ENCODE data around the gene CREB1.
"Not testable (repeated sequence)": the region's sequence is repeated elsewhere in the genome, so short reads cannot be mapped to it uniquely, and the experiment has no call there.

The CREB1 gene

DNA sequence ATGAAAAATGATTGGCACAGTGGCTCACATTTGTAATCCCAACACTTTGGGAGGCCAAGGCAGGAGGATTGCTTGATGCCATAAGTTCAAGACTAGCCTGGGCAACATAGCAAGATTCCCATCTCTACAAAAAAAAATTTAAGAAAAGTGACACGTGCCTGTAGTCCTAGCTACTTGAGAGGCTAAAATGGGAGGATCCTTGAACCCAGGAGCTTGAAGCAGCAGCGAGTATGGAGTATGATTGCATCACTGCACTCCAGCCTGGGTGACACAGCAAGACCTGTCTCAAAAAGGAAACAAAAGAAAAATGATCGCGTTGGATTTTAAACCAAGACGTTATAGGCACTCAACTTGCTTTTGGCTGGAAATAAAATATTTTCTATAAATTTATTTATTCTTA lies 37.8 kb upstream of the CREB1 start:
- peaks cover 5% of the 10 kb centered on the region; the same call in 1 of the 2 replicates for H3K4me1 ChIP-seq (ENCODE audit: insufficient read depth, low read length)
- H3K9ac ChIP-seq (ENCODE audit: low read depth, low read length) = no peak overlapping the region
- H3K9me3 ChIP-seq (ENCODE audit: insufficient read depth, low read depth, low read length) = no peaks in the 10 kb centered on the region
- no peak overlapping the region for H3K27ac ChIP-seq (ENCODE audit: low read length)
- no peaks in the 10 kb centered on the region for H3K36me3 ChIP-seq (ENCODE audit: insufficient read depth, low read depth, low read length)
- H3K27me3 ChIP-seq (ENCODE audit: insufficient read depth, low read length) = no peaks in the 10 kb centered on the region
- no peak overlapping the region for H3K4me3 ChIP-seq (ENCODE audit: low read length)

DNA sequence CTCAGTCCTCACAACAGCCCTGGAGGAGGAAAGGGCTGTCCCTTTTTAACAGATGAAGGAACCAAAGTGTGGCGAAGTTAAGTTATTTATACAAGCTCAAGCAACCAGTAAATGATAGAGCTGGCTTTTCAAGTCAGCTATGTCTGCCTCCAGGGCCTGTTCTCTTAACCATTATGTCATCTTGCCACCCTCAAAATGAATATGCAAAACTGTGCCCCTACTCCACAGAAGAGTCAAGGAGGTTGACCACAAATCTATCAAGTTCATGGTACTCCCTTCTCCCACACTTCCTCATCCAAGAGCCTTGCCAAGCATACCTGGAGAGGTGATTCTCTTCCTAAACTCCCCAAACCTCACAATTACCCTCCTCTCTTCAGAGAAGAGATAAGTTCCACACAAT lies 37.3 kb upstream of the CREB1 start:
- H3K27ac ChIP-seq (ENCODE audit: low read length) = no peak overlapping the region
- H3K9me3 ChIP-seq (ENCODE audit: insufficient read depth, low read depth, low read length) = no peaks in the 10 kb centered on the region
- H3K36me3 ChIP-seq (ENCODE audit: insufficient read depth, low read depth, low read length) = no peaks in the 10 kb centered on the region
- peaks cover 5% of the 10 kb centered on the region; the same call in 1 of the 2 replicates for H3K4me1 ChIP-seq (ENCODE audit: insufficient read depth, low read length)
- no peak overlapping the region for H3K4me3 ChIP-seq (ENCODE audit: low read length)
- H3K9ac ChIP-seq (ENCODE audit: low read depth, low read length) = no peak overlapping the region
- no peaks in the 10 kb centered on the region for H3K27me3 ChIP-seq (ENCODE audit: insufficient read depth, low read length)

DNA sequence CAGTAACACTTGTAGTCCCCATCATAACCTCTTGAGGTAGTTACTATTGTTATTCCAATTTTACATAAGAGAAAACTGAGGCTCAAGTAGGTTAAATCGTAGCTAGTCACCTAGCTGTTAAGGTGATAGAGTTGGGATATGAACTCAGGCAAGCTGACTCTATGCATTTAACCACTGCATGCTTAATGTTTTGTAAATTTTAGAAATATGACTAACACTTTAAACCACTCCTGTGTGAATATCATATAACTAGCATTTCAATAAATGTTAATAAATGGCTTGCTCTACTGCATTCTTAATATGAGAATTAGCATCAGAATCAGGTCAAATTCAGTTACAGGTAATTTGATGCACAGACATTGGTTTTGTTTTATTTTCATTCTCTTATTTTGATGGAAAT lies 35.6 kb upstream of the CREB1 start:
- Histone ChIP-seq H3K4me3 (ENCODE audit: low read length) (no peak overlapping the region), H3K9ac (ENCODE audit: low read depth, low read length) (no peak overlapping the region), H3K27ac (ENCODE audit: low read length) (no peak overlapping the region), H3K36me3 (ENCODE audit: insufficient read depth, low read depth, low read length) (no peaks in the 10 kb centered on the region), H3K27me3 (ENCODE audit: insufficient read depth, low read length) (no peaks in the 10 kb centered on the region), H3K4me1 (ENCODE audit: insufficient read depth, low read length) (peaks cover 5% of the 10 kb centered on the region; the same call in 1 of the 2 replicates), H3K9me3 (ENCODE audit: insufficient read depth, low read depth, low read length) (no peaks in the 10 kb centered on the region)

DNA sequence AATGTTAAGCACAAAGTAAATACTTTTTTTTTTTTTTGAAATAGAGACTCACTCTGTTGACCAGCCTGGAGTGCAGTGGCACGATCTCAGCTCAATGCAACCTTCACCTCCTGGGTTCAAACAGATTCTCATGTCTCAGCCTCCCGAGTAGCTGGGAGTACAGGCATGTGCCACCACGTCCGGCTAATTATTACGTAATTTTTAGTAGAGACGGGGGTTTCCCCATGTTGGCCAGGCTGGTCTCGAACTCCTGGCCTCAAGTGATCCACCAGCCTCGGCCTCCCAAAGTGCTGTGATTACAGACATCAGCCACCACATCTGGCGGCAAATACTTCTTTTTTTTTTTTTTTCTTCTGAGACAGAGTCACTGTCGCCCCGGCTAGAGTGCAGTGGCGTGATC lies 32.8 kb upstream of the CREB1 start:
- H3K27ac ChIP-seq (ENCODE audit: low read length); H3K27me3 ChIP-seq (ENCODE audit: insufficient read depth, low read length); H3K4me3 ChIP-seq (ENCODE audit: low read length); H3K9me3 ChIP-seq (ENCODE audit: insufficient read depth, low read depth, low read length); H3K9ac ChIP-seq (ENCODE audit: low read depth, low read length); H3K36me3 ChIP-seq (ENCODE audit: insufficient read depth, low read depth, low read length); H3K4me1 ChIP-seq (ENCODE audit: insufficient read depth, low read length): not testable (repeated sequence)

DNA sequence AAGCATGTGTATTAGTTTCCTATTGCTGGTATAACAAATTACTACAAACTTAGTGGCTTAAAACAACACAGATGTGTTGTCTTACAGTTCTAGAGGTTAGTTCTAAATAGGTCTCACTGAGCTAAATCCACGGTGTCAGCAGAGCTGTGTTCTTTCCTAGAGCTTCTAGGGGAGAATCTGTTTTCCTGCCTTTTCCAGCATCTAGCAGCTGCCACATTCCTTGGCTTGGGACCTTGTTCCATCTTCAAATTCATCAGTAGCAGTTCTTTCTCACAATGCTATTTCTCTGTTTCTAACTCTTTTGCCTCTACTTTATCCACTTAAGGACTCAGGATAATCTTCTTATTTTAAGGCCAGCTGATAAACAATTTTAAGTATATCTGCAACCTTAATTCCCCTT lies 32.2 kb upstream of the CREB1 start:
- H3K4me3 ChIP-seq (ENCODE audit: low read length) = no peak overlapping the region
- no peak overlapping the region for H3K9ac ChIP-seq (ENCODE audit: low read depth, low read length)
- H3K9me3 ChIP-seq (ENCODE audit: insufficient read depth, low read depth, low read length) = no peaks in the 10 kb centered on the region
- H3K36me3 ChIP-seq (ENCODE audit: insufficient read depth, low read depth, low read length) = no peaks in the 10 kb centered on the region
- no peak overlapping the region for H3K27ac ChIP-seq (ENCODE audit: low read length)
- peaks cover 5% of the 10 kb centered on the region; the same call in 1 of the 2 replicates for H3K4me1 ChIP-seq (ENCODE audit: insufficient read depth, low read length)
- no peaks in the 10 kb centered on the region for H3K27me3 ChIP-seq (ENCODE audit: insufficient read depth, low read length)

DNA sequence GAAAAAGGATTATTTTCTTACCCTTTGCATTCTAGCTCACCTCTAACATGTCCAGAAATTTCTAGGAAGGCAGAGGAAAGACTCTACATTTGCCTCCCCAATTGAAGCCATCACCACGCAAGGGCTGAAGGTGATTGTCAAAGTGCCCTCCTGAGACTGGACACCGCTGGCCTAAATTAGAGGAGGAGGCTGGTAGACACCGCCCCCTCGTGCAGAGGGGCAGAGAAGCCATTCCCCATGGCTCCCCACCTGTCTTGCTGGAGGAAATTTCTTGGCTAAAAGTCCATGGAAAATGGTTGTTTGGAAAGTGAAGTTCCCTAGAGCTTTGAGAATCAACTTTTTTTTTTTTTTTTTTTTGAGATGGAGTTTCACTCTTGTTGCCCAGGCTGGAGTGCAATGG lies 31.3 kb upstream of the CREB1 start:
- no peak overlapping the region for H3K9ac ChIP-seq (ENCODE audit: low read depth, low read length)
- H3K4me3 ChIP-seq (ENCODE audit: low read length) = no peak overlapping the region
- H3K36me3 ChIP-seq (ENCODE audit: insufficient read depth, low read depth, low read length) = no peaks in the 10 kb centered on the region
- H3K27me3 ChIP-seq (ENCODE audit: insufficient read depth, low read length) = no peaks in the 10 kb centered on the region
- no peak overlapping the region for H3K27ac ChIP-seq (ENCODE audit: low read length)
- no peaks in the 10 kb centered on the region for H3K9me3 ChIP-seq (ENCODE audit: insufficient read depth, low read depth, low read length)
- peaks cover 11% of the 10 kb centered on the region; the same call in 1 of the 2 replicates for H3K4me1 ChIP-seq (ENCODE audit: insufficient read depth, low read length)

DNA sequence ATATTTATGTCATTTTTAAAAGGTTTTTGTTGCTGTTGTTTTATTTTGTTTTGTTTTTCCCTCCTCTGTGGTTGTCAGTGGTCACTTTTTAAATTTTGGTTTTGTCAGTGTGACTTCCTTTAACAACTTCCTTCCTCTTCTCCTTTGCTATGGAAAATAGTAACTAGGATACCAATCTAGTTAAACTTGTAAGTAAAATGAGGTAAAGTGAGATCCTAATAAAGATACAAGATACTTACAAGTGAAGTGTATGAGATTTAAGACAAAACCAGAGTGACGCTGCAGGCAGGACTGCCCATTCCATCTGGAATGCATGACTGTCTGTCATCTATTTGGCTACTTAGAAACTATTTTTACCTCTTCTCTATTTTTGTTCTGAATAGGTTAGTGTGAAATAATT lies 30.6 kb upstream of the CREB1 start:
- Histone ChIP-seq H3K27ac (ENCODE audit: low read length) (no peak overlapping the region), H3K4me3 (ENCODE audit: low read length) (no peak overlapping the region), H3K27me3 (ENCODE audit: insufficient read depth, low read length) (no peaks in the 10 kb centered on the region), H3K36me3 (ENCODE audit: insufficient read depth, low read depth, low read length) (no peaks in the 10 kb centered on the region), H3K4me1 (ENCODE audit: insufficient read depth, low read length) (peaks cover 16% of the 10 kb centered on the region), H3K9me3 (ENCODE audit: insufficient read depth, low read depth, low read length) (no peaks in the 10 kb centered on the region), H3K9ac (ENCODE audit: low read depth, low read length) (no peak overlapping the region)

DNA sequence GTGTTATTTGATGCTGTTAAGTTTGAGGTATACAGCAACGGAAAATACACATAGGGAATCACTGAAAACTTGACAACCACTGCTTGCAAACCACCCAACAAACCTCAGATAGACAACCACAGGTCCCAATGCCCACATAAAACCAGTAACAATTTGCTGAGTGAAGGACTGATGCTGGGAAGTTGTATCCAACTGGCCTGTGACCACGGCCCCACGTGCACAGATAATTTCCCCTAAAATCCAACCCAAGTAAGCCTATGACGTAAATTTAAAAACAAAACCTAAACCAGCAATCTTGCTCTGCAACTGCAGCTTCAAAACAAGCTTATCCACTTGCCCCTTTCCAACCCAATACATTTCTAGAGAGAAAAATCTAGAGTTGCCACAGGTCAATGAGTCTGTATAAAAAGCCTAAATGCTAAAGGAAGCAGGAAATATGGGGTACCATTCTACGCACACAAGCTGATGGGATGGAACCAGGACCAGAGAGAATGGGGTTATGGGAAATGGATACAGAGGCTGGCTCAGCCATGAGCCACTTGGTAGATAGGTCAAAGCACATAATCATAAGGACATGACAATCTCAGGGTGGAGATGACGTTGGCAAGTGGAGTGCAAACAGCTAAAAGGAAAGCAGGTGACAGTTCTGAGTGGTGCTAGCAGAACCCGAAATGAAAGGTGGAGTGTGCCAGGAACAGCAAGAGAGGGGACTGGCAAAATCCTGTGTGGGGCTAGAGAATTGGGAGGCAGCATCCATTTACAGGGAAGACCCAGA lies 27.8 kb upstream of the CREB1 start:
- Histone ChIP-seq H3K4me1 (ENCODE audit: insufficient read depth, low read length) (peaks cover 41% of the 10 kb centered on the region), H3K36me3 (ENCODE audit: insufficient read depth, low read depth, low read length) (no peaks in the 10 kb centered on the region), H3K4me3 (ENCODE audit: low read length) (no peak overlapping the region), H3K9ac (ENCODE audit: low read depth, low read length) (no peak overlapping the region), H3K27ac (ENCODE audit: low read length) (no peak overlapping the region), H3K9me3 (ENCODE audit: insufficient read depth, low read depth, low read length) (no peaks in the 10 kb centered on the region), H3K27me3 (ENCODE audit: insufficient read depth, low read length) (no peaks in the 10 kb centered on the region)

DNA sequence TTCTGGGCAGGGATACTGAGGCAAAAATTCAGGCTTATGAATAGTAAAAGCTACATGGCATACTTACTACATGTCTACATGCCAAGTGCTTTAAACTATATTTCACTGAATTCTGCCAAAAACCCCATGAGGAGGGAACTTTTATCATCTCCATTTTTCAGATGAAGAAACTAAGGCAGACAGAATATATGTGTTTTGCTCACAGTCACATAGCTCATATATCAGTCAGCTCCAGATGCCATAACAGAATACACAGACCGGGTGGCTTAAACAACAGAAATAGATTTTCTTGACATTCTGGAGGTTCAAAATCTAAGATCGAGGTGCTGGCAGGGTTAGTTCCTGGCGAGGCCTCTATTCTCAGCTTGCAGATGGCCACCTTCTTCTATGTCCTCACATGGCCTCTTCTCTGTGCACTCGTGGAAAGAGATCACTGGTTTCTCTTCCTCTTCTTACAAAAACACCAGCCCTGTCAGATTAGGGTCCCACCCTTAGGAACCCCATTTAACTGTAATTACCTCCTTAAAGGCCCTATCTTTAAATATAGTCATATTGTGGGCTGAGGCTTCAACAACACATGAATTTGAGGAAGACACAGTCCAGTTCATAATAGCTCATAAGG lies 27.1 kb upstream of the CREB1 start:
- no peak overlapping the region for H3K9ac ChIP-seq (ENCODE audit: low read depth, low read length)
- H3K27ac ChIP-seq (ENCODE audit: low read length) = no peak overlapping the region
- H3K9me3 ChIP-seq (ENCODE audit: insufficient read depth, low read depth, low read length) = no peaks in the 10 kb centered on the region
- no peak overlapping the region for H3K4me3 ChIP-seq (ENCODE audit: low read length)
- H3K4me1 ChIP-seq (ENCODE audit: insufficient read depth, low read length) = peaks cover 42% of the 10 kb centered on the region
- H3K27me3 ChIP-seq (ENCODE audit: insufficient read depth, low read length) = no peaks in the 10 kb centered on the region
- H3K36me3 ChIP-seq (ENCODE audit: insufficient read depth, low read depth, low read length) = no peaks in the 10 kb centered on the region

DNA sequence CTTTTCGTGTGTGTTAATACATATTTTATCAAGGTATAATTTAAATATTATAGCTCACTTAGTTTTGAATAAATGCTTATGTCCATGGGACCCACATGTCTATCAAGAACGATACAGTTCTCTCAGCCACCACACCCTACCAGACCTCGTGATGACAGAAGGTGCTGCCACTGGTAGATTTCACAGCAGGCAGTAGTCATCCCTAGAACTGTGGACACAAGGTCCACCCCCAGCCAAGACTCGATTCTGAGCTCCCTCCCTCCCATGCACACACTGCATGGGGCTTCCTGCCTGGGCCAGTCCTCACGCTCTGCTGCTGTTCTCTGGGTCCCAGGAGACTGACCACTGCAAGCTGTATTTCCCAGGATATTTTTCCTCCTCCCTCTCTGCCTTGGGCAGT lies 26.5 kb upstream of the CREB1 start:
- Histone ChIP-seq H3K27ac (ENCODE audit: low read length) (no peak overlapping the region), H3K4me3 (ENCODE audit: low read length) (no peak overlapping the region), H3K9me3 (ENCODE audit: insufficient read depth, low read depth, low read length) (no peaks in the 10 kb centered on the region), H3K9ac (ENCODE audit: low read depth, low read length) (no peak overlapping the region), H3K36me3 (ENCODE audit: insufficient read depth, low read depth, low read length) (no peaks in the 10 kb centered on the region), H3K27me3 (ENCODE audit: insufficient read depth, low read length) (no peaks in the 10 kb centered on the region), H3K4me1 (ENCODE audit: insufficient read depth, low read length) (peaks cover 42% of the 10 kb centered on the region)

DNA sequence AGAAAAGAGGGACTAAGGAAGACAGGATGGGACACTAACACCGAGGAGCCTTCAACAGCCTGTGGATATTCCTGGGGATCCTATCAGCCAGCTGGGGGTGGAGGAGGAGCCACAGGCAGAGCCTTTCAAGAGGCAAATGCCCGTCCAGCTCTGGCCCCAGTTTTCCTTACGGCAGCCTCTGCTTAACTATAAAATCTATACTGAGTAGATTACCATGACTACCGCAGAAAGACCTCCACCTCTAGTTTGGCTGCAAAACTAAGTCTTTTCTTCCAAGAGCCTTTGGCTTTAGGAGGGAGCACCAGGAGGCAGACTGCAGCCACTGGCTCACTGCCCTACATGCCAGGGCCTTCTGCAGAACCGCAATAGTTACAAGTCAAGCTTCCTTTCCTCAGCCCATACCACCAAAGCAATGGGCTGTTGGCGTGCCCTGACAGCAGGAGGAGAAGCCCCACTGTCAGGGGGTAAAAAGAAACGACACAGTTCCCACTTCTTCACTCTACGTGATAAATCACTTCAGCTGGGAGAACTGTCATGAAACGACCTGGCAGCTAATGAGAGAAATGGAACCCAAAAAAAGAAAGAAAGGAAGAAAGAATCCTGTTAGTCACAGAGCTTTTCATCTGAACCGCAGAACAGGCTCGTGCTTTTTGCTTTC lies 25.1 kb upstream of the CREB1 start:
- H3K27me3 ChIP-seq (ENCODE audit: insufficient read depth, low read length) = no peaks in the 10 kb centered on the region
- H3K27ac ChIP-seq (ENCODE audit: low read length) = peak overlapping the region; percentile 21
- peak overlapping the region; percentile 36; the same call in 1 of the 2 replicates for H3K9ac ChIP-seq (ENCODE audit: low read depth, low read length)
- no peaks in the 10 kb centered on the region for H3K36me3 ChIP-seq (ENCODE audit: insufficient read depth, low read depth, low read length)
- H3K4me3 ChIP-seq (ENCODE audit: low read length) = peak overlapping the region; percentile 26; the same call in 1 of the 2 replicates
- H3K9me3 ChIP-seq (ENCODE audit: insufficient read depth, low read depth, low read length) = no peaks in the 10 kb centered on the region
- H3K4me1 ChIP-seq (ENCODE audit: insufficient read depth, low read length) = peaks cover 42% of the 10 kb centered on the region

DNA sequence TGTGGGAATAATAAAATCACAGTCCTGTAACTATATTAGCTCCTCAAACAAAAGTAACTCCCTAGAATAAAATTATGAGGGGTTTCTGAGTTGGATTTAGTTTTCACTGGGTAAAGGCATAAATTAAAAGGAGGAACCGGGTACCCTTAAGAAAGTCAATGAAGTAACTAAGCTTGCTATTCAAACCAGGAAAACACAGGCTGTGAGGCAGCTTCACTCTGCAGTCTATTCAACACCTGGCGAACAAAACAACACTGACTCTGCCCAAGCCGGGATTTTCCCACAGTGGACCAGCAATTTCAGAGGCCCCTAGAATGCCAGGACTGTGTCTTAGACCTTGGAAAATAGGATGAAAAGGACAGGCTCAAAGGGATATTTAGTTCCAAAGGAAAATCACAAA lies 24.6 kb upstream of the CREB1 start:
- Histone ChIP-seq H3K27ac (ENCODE audit: low read length) (peak overlapping the region; percentile 21), H3K27me3 (ENCODE audit: insufficient read depth, low read length) (no peaks in the 10 kb centered on the region), H3K36me3 (ENCODE audit: insufficient read depth, low read depth, low read length) (no peaks in the 10 kb centered on the region), H3K9ac (ENCODE audit: low read depth, low read length) (peak overlapping the region; percentile 36; the same call in 1 of the 2 replicates), H3K4me1 (ENCODE audit: insufficient read depth, low read length) (peaks cover 42% of the 10 kb centered on the region), H3K9me3 (ENCODE audit: insufficient read depth, low read depth, low read length) (no peaks in the 10 kb centered on the region), H3K4me3 (ENCODE audit: low read length) (peak overlapping the region; percentile 26; the same call in 1 of the 2 replicates)
